Right kidney (tissue), 9 donors: ENCODE data around the gene ZBTB24.
"Not testable (repeated sequence)": the region's sequence is repeated elsewhere in the genome, so short reads cannot be mapped to it uniquely, and the experiment has no call there.

Experiments
- DNase-seq: peaks from one replicate; pipeline ENCODE4 v3.0.0-alpha.2; 2016
- long read RNA-seq, 8 donors: transcript quantifications; one replicate each; lab custom pipeline, GENCODE V29; 2026

ZBTB24 gene
- long read RNA-seq, donor 1 = 0 reads
- long read RNA-seq, donor 2 = 0 reads
- long read RNA-seq, donor 3, full-length matches to known transcripts = 4 of 4 reads
- long read RNA-seq, donor 3, partial matches to known transcripts = 0 of 4 reads
- long read RNA-seq, donor 3, other reads (novel, unspliced or antisense) = 0 of 4 reads
- long read RNA-seq, donor 4, full-length matches to known transcripts = 1 of 1 reads
- long read RNA-seq, donor 4, partial matches to known transcripts = 0 of 1 reads
- long read RNA-seq, donor 4, other reads (novel, unspliced or antisense) = 0 of 1 reads
- long read RNA-seq, donor 5, full-length matches to known transcripts = 1 of 1 reads
- long read RNA-seq, donor 5, partial matches to known transcripts = 0 of 1 reads
- long read RNA-seq, donor 5, other reads (novel, unspliced or antisense) = 0 of 1 reads
- long read RNA-seq, donor 6, full-length matches to known transcripts = 3 of 3 reads
- long read RNA-seq, donor 6, partial matches to known transcripts = 0 of 3 reads
- long read RNA-seq, donor 6, other reads (novel, unspliced or antisense) = 0 of 3 reads
- long read RNA-seq, donor 7, full-length matches to known transcripts = 2 of 2 reads
- long read RNA-seq, donor 7, partial matches to known transcripts = 0 of 2 reads
- long read RNA-seq, donor 7, other reads (novel, unspliced or antisense) = 0 of 2 reads
- long read RNA-seq, donor 8 = 0 reads

DNA sequence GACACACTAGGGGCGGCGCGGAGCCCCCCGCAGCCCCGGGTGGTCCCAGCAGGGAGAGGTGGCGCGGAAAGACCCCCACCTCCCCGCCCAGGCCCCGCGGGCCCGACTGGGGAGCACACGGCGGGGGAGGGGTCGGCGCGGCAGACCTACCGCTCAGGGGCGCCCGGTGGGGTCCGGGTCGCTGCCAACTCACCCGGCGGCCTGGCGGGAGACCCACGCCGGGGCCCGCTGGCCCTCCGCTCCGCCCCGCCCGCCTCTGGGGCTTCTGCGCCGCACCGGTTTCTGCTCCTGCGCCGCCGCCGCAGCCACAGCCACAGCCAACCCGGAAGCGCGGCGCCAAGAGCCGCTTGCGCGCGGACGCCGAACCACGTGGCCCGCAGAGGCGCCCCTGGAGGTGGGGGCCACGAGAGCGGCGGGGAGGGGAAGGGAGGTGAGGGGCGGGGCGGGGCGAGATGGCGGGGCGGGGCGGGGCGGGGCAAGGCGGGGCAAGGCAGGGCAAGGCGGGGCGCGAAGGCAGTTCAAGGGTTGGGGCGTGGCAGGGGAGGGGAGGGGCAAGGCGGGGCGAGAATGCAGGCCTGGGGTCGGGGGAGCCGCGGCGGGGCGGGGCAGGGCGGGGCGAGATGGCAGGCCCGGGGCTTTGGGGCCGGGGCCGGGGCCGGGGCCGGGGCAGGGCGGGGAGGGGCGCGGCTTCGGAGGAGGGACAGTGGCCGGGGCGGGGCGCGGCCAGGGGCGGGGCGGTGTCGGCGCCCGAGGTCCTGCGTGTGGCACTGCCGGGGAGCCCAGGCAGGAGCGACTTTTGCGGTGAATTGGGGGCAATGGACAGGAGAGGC is at the start of gene ZBTB24:
Gene ZBTB24 (minus strand): TSS at position 315 of the 830 bp plus-strand sequence. CDS start 1,193 bp downstream, outside the sequence.
- DNase-seq = peak; percentile 77

DNA sequence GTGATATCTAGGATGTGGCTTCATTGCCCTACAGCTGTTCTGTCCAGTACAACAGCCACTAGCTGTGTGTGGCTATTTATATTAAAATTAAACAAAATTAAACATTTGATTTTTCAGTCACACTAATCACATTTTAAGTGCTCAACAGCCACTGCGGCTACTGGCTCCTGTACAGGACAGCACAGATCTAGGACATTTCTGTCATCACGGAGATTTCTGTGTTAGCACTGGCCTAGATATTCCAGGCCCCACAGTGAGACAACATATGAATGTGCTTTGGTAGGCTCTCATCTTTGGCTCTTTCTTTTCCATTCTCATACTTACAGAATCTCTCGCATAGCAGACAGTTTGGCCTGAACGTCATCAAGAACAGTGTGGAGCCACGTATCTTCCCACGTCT is 48.4 kb upstream of the ZBTB24 start:
- no peak for DNase-seq

DNA sequence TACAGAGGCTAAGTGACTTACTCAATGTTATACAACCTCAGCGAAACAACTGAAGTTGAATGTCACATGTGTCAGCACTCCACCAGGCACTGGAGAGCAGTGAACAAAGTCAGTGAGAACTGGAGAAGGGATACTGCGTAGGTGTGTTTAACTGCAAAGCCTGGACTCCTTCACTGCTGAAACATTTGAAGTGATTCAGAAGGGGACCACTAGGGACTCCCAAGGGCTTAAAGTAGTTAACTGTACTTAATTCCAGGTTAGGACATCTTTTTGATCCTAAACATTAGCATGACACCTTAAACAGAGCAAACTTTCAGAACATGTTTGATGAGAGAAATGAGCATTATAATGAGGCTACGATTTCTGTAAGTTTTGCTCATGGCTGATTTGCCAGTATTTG is 45.0 kb upstream of the ZBTB24 start:
- no peak for DNase-seq

DNA sequence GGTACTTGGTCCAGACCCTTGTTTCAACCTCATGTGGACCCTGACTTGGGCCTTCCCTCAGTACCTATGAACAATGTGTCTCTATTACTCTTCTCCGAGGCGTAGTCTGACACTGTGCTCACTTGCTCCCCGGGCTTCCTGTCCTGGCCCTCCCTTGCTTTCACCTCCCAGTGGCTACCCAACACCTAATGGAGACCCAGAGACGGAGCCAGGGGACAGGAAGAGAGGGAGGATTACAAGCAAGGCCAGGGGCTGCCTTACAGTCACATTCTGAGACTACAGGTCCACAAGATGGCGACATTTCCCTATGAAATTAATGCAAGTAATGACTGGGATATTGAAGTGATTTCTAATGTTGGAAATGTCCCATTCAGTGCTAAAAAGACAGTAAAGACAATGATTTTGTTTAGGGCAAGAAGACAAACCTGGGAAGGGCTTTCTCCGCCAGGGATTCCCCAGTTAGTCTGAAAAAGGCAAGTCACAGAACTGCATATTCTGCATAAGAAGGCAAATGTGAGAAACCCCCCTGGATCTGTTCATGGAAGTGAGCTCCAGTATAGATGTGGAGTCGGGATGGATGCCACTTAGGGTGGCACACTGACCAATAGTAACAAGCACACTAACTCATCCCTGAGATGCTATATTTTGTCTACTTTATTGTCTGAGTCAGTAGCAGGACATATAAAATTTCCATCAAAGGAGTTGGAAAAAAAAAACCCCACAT is 44.0 kb upstream of the ZBTB24 start:
- DNase-seq = peak; percentile 31

DNA sequence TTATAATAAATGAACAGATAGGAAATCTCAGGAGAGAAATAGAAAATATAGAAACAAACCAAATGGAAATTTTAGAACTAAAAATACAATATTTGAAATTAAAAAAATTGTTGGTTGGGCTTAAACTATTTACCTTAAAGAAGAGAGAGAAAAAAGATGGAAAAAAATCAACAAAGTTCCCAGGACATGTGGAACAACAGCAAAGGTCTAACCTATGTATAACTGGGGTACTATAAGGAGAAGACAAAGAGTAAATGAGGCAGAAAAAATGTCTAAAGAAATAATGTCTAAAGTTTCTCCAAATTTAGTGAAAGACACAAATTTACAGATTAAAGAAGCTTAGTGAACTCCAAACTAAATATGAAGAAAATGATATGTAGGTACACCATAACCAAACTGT is 41.1 kb upstream of the ZBTB24 start:
- no peak for DNase-seq

DNA sequence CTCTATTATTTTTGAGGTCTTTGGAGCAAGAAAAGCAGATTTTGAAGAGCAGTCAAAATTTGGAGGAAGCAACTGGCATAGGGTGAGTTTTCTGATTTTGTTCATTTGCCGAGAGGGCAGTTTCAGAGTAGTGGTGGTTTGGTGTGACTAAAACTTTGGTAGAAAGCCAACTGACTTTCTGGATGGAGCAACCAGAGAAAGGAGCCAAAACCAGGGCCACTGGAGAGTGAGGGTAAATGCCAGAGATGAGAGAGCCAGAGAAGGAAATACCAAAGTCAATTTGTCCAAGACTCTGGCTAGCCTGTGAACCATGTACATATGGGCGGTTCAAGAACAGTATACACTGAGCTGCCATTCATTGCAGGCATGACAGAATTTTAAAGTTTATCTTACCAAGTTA is 40.5 kb upstream of the ZBTB24 start:
- DNase-seq = no peak

DNA sequence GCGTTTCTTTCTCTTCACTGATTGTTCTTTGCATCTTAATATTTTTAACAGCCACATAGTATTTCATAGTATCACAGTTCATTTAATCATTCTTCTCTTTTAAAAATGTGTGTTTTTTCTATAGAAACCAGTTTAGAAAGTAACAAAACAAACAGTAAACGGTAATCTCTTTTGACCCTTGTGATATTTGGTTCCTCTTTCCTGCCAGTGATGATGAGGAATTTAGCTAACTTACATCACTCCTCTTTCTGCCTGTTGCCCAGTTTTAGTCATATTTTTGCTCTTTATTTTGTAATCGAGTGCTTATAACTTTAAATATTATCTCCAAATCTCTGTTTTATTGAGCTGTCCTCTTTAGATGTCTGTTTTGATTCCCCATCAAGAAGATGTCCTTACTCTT is 38.1 kb upstream of the ZBTB24 start:
- no peak for DNase-seq

DNA sequence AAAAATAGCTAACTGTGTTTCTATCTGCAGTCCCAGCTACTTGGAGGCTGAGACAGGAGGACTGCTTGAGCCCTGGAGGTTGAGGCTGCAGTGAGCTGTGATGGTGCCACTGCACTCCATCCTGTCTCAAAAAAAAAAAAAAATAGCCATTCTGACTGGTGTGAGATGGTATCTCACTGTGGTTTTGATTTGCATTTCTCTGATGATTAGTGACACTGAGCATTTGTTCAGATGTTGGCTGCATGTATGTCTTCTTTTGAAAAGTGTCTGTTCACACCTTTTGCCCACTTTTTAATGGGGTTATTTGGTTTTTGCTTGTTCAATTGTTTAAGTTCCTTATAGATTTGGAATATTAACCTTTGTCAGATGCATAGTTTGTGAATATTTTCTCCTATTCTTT is 36.6 kb upstream of the ZBTB24 start:
- DNase-seq = not testable (repeated sequence)

DNA sequence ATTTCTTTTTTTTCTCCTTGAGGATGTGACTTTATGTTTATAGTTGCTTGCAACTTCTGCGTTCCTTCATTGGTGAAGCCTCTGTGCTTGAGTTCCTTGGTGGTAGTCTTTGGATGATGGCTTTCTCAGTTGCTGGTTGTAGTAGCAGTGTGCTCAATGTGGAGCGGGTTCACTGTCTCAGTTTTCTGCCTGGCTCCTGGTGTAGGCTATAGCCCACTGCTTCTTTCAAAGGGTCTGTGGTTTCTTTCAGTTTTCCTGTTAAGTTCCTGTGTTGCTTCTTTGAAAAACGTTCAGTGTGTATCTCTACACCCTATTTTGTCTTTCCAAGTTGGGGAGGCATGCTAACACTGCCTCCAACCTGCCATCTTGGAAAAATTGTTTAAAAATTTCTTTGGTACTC is 33.9 kb upstream of the ZBTB24 start:
- DNase-seq = no peak

DNA sequence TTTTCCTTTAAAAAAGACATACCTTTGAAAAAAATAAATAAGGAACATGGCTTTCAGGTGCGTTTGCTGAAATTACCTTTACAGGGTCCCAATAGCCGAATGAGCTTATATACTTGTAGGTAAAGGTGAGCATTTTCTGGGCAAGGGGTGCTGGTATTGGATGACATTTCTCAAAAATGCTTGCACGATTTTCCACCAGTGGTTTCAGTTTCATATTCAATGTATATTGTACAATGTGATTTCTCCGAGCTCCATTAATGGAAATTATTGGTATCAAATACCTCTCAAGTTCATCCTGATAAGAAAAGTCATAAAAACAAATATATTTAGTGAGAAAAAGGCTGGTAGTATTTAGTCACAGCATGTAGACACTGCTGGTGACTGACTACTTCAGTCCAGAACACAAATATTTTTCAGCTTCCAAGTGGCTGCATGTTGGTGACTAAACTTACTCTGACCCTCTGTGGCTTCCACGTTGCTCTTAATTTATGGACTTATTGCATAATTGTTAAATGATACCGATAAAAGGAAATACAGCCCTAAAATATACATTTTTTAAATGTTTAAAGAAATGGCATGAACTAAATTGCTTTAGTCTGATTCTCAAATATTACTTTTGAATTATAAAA is 32.9 kb upstream of the ZBTB24 start:
- no peak for DNase-seq

DNA sequence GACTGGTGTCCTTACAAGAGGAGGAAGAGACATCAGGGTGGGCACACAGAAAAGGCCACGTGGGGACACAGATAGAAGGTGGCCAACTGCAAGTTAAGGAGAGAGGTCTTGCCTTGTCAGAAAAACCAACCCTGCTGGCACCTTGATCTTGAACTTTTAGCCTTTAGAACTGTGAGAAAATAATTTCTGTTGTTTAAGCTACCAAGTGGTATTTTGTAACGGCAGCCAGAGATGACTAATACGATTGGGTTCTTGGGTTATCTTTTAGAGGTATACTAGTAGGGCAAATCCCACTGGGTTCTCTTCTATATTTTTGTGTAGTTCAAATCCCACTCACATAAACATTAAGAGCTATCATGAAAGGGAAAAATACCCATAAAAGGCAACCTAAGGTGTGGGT is 31.9 kb upstream of the ZBTB24 start:
- DNase-seq = no peak

DNA sequence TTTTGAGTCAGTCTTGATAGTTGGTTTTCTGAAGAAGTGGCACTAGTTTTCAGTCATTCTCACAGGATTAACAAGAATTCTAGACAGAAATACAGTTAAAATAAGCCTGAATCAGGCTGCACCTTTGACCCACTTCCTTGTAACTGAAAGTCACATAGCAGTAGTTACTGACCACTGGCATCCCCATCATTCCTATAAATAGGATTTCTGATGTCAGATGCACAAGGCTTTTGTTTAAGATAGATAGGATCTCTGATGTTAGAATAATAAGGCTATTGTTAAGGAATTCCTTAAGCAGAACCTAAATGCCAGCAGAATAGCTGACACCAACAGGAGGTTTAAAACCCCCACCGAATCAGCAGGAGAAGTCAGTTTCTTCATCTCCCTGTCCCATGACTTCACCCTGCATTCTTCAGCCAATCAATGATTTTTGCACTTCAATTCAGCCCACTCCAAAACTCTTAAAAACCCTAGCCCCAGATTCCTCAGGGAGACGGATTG is 30.6 kb upstream of the ZBTB24 start:
- no peak for DNase-seq

DNA sequence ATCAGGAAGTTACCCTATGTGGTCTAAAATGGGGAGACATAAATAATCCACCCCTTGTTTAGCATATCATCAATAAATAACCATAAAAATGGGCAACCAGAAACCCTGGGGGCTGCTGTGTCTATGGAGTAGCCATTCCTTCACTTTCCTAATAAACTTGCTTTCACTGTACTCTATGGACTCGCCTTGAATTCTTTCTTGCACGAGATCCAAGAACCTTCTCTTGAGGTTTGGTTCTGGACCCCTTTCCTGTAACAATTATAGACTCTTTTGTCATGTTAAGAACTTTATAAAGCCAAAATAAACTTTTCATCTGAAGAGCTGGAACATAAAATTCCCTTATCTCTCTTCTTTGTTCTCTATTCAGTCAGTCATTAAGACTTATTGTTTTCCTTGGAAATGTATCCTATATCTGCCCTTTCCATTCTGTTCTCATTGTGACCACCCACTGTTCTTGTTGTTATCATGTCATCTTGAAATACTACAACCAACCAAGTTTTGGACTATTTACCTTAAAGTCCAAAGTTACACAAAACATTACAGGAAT is 29.3 kb upstream of the ZBTB24 start:
- no peak for DNase-seq

DNA sequence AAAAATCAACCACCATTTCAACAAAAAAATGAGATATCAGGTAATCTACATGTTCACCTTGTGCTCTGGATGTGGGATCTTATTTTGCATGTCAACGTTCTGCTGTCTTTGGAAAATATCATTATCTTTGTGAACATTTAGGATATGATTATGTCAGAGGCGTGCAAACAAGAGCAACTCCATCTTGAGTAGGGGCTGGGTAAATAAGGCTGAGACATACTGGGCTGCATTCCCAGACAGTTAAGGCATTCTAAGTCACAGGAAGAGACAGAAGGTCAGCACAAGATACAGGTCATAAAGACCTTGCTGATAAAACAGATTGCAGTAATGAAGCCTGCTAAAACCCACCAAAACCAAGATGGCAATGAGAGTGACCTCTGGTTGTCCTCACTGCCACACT is 28.8 kb upstream of the ZBTB24 start:
- DNase-seq = no peak

DNA sequence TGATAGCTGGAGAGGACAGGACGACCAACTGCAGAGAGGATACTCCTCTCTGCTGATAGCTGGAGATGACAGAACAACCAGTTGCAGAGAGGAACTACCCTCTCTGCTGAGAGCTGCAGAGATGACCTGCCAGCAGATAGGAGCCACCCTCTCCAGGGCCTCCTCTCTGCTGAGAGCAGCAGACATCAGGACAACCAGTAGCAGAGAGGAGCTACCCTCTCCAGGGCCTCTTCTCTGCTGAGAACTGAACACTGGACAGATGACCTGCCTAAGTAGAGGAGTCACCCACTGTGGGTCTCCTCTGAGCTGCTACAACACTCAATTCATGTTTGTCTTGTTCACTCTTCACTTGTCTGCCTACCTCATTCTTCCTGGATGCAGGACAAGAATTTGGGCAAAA is 27.3 kb upstream of the ZBTB24 start:
- DNase-seq = no peak

DNA sequence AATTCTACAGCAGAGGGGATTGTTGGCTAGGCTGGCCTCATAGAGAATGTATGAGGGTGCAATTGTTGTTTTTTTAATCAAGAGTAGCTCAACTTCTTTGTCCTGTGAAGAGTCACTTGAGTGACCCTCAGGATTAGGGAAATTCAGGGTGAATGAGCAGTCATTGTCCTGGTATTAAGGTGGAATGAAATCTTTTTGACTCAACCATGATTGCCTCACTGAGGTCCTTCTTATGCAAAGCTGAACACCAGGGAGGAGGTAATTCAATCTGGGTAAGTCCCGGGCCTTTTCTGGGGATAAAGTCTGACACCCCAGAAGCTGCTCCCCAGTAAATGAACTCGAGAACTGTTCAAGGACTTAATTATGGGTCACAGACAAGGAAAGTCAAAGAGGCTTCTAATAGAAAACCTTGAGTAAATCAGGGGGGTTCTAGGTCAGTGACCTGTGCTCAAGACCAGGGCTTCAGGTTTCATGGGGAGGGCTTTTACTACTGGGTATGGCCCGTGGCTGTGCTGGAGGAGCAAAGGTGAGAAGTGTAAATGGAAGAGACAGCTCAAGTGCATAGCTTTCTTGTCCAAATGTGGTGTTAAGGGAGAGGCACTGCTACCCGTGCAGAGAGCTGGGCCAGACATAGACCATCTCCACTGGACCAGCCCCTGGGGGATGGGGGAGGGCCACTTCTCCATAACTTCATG is 25.3 kb upstream of the ZBTB24 start:
- DNase-seq = no peak

DNA sequence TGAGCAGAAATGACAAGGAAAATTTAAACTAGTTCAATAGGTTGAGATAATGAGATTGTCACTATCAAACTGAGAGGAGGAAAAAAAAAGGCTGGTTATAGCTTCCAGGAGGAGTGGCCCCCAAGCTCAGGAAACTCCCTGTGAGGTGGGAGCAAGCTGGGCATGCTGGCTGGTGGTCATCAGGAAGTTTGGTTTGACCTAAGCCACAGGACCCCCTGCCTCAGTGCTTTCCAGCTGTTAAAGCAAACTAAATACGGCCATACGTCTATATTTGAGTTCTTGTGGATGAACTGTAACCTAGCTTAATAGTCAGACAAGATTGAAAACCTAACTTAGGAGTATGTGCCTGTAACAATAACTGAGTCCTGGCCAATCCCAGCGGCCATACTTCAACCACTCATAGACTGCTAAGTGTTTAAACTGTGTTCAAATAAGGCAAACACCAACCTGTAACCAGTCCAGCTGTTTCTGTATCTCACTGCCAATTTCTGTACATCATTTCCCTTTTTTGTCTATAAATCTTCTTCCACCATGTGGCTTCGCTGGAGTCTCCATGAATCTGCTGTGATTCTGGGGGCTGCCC is 24.6 kb upstream of the ZBTB24 start:
- DNase-seq = no peak

DNA sequence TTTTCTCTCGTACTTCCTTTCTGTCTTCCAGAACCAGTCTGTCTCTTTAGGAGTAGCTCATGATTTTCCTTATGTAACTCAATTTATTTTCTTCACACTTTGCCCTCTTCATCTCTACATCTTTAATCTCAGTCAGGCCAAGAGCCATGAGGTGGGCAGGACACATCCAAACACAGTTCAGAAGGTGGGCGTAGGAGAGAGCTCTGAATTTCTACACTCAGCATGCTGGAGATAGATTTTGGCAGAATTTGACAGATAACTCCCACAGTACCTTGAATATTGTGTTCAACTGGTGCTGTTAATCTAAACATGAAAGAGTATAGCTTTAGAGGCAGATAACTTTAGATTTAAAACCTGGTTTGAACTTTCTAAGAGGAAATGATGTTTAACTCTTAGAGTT is 23.8 kb upstream of the ZBTB24 start:
- DNase-seq = no peak

DNA sequence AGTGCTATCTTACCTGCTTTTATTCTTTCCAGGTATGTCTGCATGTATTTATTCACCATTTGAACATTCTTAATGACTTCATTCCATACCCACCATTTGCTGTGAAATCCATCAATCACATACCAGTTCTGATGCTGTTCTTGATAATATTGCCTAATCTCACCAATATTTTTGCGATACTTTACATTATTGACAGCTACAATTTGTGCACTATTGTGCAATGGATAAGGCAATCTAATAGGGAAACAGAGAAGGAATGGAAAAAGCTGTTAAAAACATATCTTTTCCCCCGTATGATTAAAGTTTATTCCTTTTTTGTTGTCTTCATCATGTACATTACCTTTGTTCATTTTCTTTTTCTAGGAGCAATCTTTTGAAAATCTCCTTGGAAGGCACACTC is 23.3 kb upstream of the ZBTB24 start:
- DNase-seq = no peak
